PC-3 (cell line): ENCODE measurements around the gene CCDC167.

Experiments used
- EZH2phosphoT487 ChIP-seq: fragments of 300-600 bp; sonication (generic); IDR thresholded peaks from 2 replicates; pipeline ENCODE4 v1.6.1; 2018; ENCODE audit warnings: mild to moderate bottlenecking, antibody characterized with exemption, low read length, borderline replicate concordance
- TF ChIP-seq, protein P1 (sequence below): fragments of 300-600 bp; sonication (generic); conservative IDR thresholded peaks from 2 replicates; pipeline ENCODE4 v1.5.1; 2017; ENCODE audit warnings: antibody characterized with exemption, low read depth, mild to moderate bottlenecking, low read length

DNA sequence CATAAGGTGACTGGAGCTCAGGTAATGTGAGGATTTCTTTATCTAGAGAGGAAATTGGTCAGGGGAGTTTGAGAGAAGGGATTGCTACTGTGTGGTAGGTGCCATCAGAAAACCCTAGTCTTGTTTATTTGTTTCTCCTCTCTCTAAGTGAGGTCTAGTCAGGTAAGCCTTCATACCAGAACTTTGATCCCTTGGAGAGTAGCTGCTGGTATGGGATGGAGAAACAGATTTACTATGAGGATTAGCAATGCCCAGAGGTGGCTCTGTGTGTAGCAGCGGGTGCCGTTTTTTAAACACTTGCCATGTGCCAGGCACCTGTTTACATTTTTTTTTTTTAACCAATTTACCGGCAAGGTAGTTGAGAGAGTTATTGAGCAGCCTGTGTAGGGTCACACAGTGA is 47.2 kb downstream of the CCDC167 start:
- TF ChIP-seq, protein P1, sequence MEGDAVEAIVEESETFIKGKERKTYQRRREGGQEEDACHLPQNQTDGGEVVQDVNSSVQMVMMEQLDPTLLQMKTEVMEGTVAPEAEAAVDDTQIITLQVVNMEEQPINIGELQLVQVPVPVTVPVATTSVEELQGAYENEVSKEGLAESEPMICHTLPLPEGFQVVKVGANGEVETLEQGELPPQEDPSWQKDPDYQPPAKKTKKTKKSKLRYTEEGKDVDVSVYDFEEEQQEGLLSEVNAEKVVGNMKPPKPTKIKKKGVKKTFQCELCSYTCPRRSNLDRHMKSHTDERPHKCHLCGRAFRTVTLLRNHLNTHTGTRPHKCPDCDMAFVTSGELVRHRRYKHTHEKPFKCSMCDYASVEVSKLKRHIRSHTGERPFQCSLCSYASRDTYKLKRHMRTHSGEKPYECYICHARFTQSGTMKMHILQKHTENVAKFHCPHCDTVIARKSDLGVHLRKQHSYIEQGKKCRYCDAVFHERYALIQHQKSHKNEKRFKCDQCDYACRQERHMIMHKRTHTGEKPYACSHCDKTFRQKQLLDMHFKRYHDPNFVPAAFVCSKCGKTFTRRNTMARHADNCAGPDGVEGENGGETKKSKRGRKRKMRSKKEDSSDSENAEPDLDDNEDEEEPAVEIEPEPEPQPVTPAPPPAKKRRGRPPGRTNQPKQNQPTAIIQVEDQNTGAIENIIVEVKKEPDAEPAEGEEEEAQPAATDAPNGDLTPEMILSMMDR, result no peak
- no peak for TF ChIP-seq EZH2phosphoT487
